Stimulated activated naive CD8-positive, alpha-beta T cell treated with anti-CD3 and anti-CD28 coated beads, Interleukin-15, amount 100 ng/mL, for 72 hours (primary cell): Measurements from ENCODE around the gene NUDT22.

ENCODE experiments used
- ATAC-seq: fragments of 150-1000 bp; cut with Tn5 transposase; 2 replicates; pipeline ENCODE4 v1.10.0; 2021; ENCODE audit warnings: mild to moderate bottlenecking, moderate library complexity
- DNase-seq, 2 donors: peaks; one replicate each; pipeline ENCODE4 v3.0.0; 2021 to 2022
- H3K27ac Mint-ChIP-seq, 2 donors: one replicate each; pipeline ENCODE4 v1.8.0; 2022; ENCODE audit warnings: mild to moderate bottlenecking in 2 of 2, mixed read lengths in 2 of 2, moderate library complexity in 2 of 2
- H3K27me3 Mint-ChIP-seq: one replicate; pipeline ENCODE4 v1.8.0; 2022; ENCODE audit warnings: mixed read lengths
- H3K4me1 Mint-ChIP-seq: one replicate; pipeline ENCODE4 v1.8.0; 2022; ENCODE audit warnings: mild to moderate bottlenecking, mixed read lengths
- H3K4me3 Mint-ChIP-seq, 2 donors: one replicate each; pipeline ENCODE4 v1.8.0; 2022; ENCODE audit warnings: mild to moderate bottlenecking in 2 of 2, mixed read lengths in 2 of 2, moderate library complexity in 1 of 2
- H3K9me3 Mint-ChIP-seq, 2 donors: one replicate each; pipeline ENCODE4 v1.8.0; 2022; ENCODE audit warnings: mixed read lengths in 2 of 2

Gene NUDT22

DNA sequence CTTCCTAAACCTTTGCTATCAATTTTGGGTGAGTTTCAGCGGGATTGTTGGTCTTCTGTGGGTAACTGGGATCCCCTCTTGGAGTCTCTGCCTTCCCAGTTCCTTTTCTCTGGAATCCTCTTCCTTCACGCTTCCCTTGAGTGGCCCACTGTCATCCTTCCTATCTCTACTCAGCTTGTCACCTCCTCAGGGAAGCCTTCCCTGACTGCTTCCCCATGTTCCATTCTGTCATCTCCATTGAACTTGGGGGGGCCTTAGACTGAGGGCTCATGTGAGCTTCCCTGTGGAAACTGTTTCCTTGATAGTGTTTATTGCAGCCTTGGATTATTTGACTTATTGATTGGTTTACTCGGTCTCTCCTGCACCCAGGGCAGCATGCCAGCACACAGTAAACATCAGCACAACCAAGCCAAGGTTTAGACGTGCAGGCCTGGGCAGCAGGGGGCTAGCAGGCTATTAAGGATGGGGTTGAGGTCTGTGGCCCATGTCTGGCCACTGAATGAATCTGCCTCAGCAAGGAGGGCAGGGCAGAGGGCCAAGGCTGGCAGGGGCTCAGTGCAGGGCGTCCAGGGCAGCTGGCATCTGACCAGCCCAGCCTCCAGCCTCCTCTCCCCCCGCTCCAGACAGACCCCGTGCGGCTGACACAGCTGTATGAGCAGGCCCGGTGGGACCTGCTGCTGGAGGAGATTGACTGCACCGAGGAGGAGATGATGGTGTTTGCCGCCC lies 7.3 kb upstream of the NUDT22 start:
- Mint-ChIP-seq H3K4me1 (peaks cover 27% of the 10 kb centered on the region), H3K27me3 (no peaks in the 10 kb centered on the region), H3K27ac (peak overlapping the region; percentile 69 to 87), H3K4me3 (no peak overlapping the region), H3K9me3 (no peaks in the 10 kb centered on the region)
- no peak for ATAC-seq
- no peak for DNase-seq

DNA sequence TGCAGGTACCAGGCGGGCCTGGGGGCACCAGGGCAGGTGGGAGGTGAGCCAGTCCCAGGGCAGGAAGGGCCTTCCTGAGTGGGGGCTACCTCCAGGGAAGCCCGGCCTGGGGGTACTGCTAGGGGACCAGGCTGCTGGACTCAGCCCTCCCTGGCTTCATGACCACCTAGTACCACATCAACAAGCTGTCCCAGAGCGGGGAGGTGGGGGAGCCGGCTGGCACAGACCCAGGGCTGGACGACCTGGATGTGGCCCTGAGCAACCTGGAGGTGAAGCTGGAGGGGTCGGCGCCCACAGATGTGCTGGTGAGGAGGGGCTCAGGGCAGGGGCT lies 6.8 kb upstream of the NUDT22 start:
- Mint-ChIP-seq H3K4me3 (no peak overlapping the region), H3K27ac (peak overlapping the region in 1 of 2 donors; percentile 87), H3K27me3 (no peaks in the 10 kb centered on the region), H3K9me3 (no peaks in the 10 kb centered on the region), H3K4me1 (peaks cover 27% of the 10 kb centered on the region)
- DNase-seq (no peak), ATAC-seq (no peak)

DNA sequence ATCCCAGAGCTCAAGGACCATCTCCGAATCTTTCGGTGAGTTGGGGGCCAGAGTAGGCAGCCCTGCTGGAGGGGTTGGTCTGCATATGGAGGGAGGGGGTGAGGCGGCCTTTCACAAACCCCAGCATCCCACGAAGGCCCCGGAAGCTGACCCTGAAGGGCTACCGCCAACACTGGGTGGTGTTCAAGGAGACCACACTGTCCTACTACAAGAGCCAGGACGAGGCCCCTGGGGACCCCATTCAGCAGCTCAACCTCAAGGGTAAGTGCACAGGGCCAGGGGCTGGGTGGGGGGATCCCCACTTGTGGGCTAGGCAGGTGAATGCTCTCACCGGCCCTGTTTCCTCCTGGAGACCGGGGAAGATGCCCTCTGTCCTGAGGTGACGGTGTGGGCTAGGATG lies 6.3 kb upstream of the NUDT22 start:
- Mint-ChIP-seq H3K9me3 (no peaks in the 10 kb centered on the region), H3K27ac (peak overlapping the region in 1 of 2 donors; percentile 46), H3K4me1 (peaks cover 27% of the 10 kb centered on the region), H3K27me3 (no peaks in the 10 kb centered on the region), H3K4me3 (no peak overlapping the region)
- ATAC-seq (no peak), DNase-seq (no peak)

- ATAC-seq, result no peak
- Mint-ChIP-seq H3K27me3 (no peaks in the 10 kb centered on the region), H3K4me3 (no peak overlapping the region), H3K27ac (no peak overlapping the region), H3K9me3 (no peaks in the 10 kb centered on the region), H3K4me1 (peaks cover 27% of the 10 kb centered on the region)
- no peak for DNase-seq
These were observed 5.8 kb upstream of the NUDT22 start for GRCh38 chr11:64220271-64220670.

GRCh38 chr11:64220798-64221197 lies 5.3 kb upstream of the NUDT22 start:
- Mint-ChIP-seq H3K27ac (no peak overlapping the region), H3K9me3 (no peaks in the 10 kb centered on the region), H3K4me3 (no peak overlapping the region), H3K4me1 (peaks cover 27% of the 10 kb centered on the region), H3K27me3 (no peaks in the 10 kb centered on the region)
- DNase-seq (no peak), ATAC-seq (no peak)

- ATAC-seq (no peak), DNase-seq (no peak)
- Mint-ChIP-seq H3K27ac (no peak overlapping the region), H3K9me3 (no peaks in the 10 kb centered on the region), H3K27me3 (no peaks in the 10 kb centered on the region), H3K4me3 (no peak overlapping the region), H3K4me1 (peaks cover 33% of the 10 kb centered on the region)
These were observed 3.4 kb upstream of the NUDT22 start for GRCh38 chr11:64222651-64223000.

- peak overlapping the region in 1 of 2 donors; percentile 80 for H3K27ac Mint-ChIP-seq
These were observed 2.9 kb upstream of the NUDT22 start for GRCh38 chr11:64223001-64223651.

DNA sequence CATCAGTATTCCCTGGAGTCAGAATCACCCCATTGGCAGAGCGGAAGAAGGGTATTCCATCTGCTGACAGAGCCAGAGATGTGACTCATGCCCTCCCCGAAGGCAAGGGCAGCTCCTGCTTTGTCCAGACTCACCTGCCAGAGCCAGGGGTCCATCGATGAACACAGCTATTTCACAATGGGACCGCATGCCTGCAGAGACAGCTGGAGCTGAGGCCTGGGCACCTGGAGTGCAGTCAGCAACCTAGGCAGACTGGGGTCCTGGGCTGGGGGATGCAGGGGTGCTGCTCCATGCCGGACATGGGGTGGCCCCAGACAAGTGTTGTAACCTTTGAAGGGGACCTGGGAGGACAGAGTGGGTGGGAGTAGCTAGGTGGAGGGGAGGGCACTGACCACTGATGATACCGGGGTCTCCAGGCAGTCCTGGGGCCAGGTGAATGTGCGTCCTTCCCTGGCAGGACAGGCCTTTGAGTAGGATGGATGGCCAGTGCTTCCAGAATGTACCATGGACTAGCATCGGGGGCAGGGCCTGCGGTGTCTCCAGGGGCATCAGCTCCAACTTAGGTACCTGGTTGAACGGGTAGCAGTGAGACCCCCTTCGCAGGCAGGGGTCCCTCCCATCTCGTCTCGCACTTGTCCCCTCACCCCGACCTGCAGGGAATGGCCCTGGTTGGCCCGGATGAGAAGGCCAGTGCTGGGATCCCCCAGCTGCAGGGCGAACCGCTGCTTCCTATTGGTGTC lies 1.8 kb upstream of the NUDT22 start:
- Mint-ChIP-seq H3K4me1 (peaks cover 50% of the 10 kb centered on the region), H3K27me3 (no peaks in the 10 kb centered on the region), H3K9me3 (no peaks in the 10 kb centered on the region), H3K4me3 (peak overlapping the region; percentile 91 to 93), H3K27ac (peak overlapping the region in 1 of 2 donors; percentile 34)
- no peak for DNase-seq
- ATAC-seq, result no peak

More at GRCh38 chr11:64223001-64223651, 2.9 kb upstream of the NUDT22 start:
- H3K4me1 Mint-ChIP-seq, result peaks cover 38% of the 10 kb centered on the region
- H3K27me3 Mint-ChIP-seq, result no peaks in the 10 kb centered on the region
- ATAC-seq (no peak), DNase-seq (no peak)
- no peak overlapping the region for H3K4me3 Mint-ChIP-seq
- no peaks in the 10 kb centered on the region for H3K9me3 Mint-ChIP-seq

- ATAC-seq, result no peak
- Mint-ChIP-seq H3K27ac (peak overlapping the region; percentile 72 to 95), H3K27me3 (no peaks in the 10 kb centered on the region), H3K4me1 (peaks cover 57% of the 10 kb centered on the region), H3K9me3 (no peaks in the 10 kb centered on the region), H3K4me3 (peak overlapping the region; percentile 91 to 93)
- DNase-seq, result no peak
These were observed 1.0 kb upstream of the NUDT22 start for GRCh38 chr11:64224891-64225607.

DNA sequence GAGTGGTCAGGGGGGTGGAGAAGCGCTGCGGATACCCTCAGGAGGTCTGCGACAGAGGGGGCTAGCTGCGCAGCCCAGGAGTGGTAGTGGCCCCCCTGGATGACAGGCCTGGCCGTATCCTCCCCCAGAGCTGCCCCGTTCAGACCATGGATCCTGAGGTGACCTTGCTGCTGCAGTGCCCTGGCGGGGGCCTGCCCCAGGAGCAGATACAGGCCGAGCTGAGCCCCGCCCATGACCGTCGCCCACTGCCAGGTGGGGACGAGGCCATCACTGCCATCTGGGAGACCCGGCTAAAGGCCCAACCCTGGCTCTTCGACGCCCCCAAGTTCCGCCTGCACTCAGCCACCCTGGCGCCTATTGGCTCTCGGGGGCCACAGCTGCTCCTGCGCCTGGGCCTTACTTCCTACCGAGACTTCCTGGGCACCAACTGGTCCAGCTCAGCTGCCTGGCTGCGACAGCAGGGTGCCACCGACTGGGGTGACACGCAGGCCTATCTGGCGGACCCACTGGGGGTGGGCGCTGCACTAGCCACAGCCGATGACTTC lies 505 bp downstream of the NUDT22 start:
- Mint-ChIP-seq H3K4me1 (peaks cover 67% of the 10 kb centered on the region), H3K4me3 (peak overlapping the region; percentile 91 to 93), H3K27ac (peak overlapping the region; percentile 93 to 95), H3K27me3 (no peaks in the 10 kb centered on the region), H3K9me3 (no peaks in the 10 kb centered on the region)
- peak; percentile 59 for ATAC-seq
- DNase-seq, result peak; percentile 53 to 76

- Mint-ChIP-seq H3K4me3 (peak overlapping the region; percentile 91 to 93), H3K27ac (peak overlapping the region; percentile 93 to 95), H3K27me3 (no peaks in the 10 kb centered on the region), H3K9me3 (no peaks in the 10 kb centered on the region), H3K4me1 (peaks cover 76% of the 10 kb centered on the region)
- ATAC-seq, result no peak
- DNase-seq, result peak in 1 of 2 donors; percentile 12
These were observed 1.4 kb downstream of the NUDT22 start for GRCh38 chr11:64227405-64227956.

DNA sequence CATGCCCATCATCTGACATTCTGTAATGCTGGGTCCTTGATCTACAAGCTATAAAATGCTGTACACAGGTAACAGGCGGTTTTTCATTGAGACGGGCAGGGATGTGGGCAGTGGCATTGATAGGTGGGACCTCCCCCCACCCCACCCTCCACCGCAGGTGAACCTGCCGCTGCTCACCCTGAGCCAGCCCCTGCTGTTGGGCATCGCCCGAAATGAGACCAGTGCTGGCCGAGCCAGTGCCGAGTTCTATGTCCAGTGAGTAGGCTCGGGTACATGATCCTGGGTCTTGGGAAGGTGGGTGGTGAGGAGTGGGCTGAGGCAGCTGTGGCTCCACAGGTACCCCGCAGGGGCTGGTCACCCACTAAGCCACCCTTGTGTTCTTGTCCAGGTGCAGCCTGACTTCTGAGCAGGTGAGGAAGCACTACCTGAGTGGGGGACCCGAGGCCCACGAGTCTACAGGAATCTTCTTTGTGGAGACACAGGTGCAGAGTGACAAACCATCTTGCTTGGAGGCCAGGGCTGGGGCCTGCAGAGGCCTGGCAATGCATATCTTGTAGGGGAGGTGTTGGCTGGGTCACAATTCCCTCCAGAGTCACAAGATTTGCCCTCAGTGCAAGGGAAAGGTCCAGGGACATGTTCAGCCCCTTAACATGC lies 3.1 kb downstream of the NUDT22 start:
- no peaks in the 10 kb centered on the region for H3K27me3 Mint-ChIP-seq
- DNase-seq, result no peak
- H3K9me3 Mint-ChIP-seq, result no peaks in the 10 kb centered on the region
- peaks cover 84% of the 10 kb centered on the region for H3K4me1 Mint-ChIP-seq
- ATAC-seq, result no peak
- peak overlapping the region in 1 of 2 donors; percentile 34 for H3K27ac Mint-ChIP-seq
- H3K4me3 Mint-ChIP-seq, result peak overlapping the region; percentile 89 to 96

DNA sequence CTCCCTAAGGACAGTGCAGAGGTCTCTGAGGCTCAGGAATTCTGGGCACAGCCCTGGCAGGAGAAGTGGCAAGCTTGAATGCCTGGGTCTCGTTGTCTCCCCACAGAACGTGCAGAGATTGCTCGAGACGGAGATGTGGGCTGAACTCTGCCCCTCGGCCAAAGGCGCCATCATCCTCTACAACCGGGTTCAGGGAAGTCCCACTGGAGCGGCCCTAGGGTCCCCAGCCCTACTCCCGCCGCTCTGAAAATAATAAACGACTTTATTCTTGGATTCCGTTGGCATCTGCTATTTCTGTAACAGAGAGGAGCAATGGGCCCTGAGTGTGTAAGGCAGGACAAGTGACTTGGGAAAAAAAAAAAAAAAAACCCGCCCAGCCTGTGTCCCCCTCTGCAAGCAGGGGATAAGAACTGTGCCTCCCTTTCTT lies 3.7 kb downstream of the NUDT22 start:
- peak overlapping the region; percentile 73 to 96 for H3K27ac Mint-ChIP-seq
- peak overlapping the region; percentile 89 to 96 for H3K4me3 Mint-ChIP-seq
- no peaks in the 10 kb centered on the region for H3K9me3 Mint-ChIP-seq
- H3K4me1 Mint-ChIP-seq, result peaks cover 79% of the 10 kb centered on the region
- H3K27me3 Mint-ChIP-seq, result no peaks in the 10 kb centered on the region
- ATAC-seq (no peak), DNase-seq (no peak)

DNA sequence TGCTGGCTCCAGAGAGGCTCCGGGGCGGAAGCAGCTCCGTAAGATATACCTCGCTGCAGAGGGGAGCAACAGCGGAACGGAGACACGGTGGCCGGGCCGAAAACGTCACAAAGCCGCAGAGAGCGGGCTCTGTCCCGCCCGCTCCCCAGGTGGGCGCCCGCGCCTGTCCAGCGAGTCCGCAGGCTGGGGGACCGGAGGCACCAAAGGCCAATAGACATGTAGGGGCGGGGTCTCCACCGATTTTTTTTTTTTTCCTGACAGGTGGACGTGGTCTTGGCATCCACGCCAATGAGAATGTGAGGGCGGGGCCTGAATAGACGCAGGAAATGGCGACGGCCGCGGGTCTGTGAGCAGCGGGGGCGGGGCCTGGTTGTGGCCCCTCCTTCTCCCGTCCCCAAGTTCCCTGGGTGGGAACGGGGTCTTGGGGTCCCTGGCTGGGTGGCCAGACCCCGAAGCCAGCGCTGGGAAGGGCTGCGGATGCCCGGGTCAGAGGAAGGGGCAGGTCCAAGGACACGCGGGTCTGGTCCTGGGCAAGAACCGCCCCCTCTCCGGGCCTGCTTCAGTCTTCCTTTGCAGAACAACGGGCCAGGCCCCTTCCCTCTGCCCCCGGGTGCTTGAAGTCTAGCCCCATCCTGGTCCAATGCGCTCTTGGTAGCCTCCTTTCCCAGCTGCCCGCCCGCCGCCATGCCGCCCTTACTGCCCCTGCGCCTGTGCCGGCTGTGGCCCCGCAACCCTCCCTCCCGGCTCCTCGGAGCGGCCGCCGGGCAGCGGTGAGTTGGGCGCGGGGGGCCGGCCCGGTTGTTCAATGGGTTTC lies 4.3 kb downstream of the NUDT22 start, which contains the start of gene DNAJC4:
Gene DNAJC4, plus strand, starts transcription at position 378 of the 814 bp plus-strand sequence. Its CDS starts 307 bp downstream, at position 685.
- Mint-ChIP-seq H3K27me3 (no peaks in the 10 kb centered on the region), H3K4me1 (peaks cover 79% of the 10 kb centered on the region), H3K9me3 (no peaks in the 10 kb centered on the region), H3K4me3 (peak within 1 kb of the TSS; percentile 89 to 96), H3K27ac (peak within 1 kb of the TSS; percentile 77 to 96)
- DNase-seq (peak; percentile 83 to 87), ATAC-seq (peak; percentile 57)
